Measurements from ENCODE around the gene CCDC74B.
"Not testable (repeated sequence)": the region's sequence is repeated elsewhere in the genome, so short reads cannot be mapped to it uniquely, and the experiment has no call there.

CCDC74B gene

DNA sequence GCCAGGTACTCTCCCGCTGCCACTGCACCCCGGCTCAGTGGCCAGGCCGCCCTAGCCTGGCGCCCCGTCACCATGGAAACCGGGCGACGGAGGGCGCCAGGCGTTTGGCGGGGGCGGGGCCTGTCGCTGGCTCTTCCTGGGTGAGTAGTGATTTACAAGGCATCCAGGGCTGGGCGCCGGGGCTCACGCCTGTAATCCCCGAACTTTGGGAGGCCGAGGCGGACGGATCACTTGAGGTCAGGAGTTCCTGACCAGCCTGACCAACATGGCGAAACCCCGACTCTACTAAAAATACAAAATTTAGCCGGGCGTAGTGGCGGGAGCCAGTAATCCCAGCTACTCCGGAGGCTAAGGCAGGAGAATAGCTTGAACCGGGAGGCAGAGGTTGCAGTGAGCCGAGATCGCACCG, at the start of gene CCDC74B:
Gene CCDC74B, minus strand, starts transcription at position 107 of the 409 bp plus-strand sequence. CDS start 116 bp downstream, outside the sequence.
- H3K4me1 ChIP-seq (ENCODE audit: control insufficient read depth, insufficient read depth, low read length); H3K27ac ChIP-seq (ENCODE audit: extremely low read depth, low read depth, low read length); H3K9me3 ChIP-seq (ENCODE audit: control insufficient read depth, insufficient read depth, low read depth, low read length); H3K36me3 ChIP-seq (ENCODE audit: control insufficient read depth in 2 of 2, insufficient read depth in 1 of 2, low read length in 2 of 2); CTCF ChIA-PET; POLR2A ChIA-PET: not testable (repeated sequence)
- TF ChIP-seq ZNF341 (tag by site-specific recombination; IDR thresholded peaks at IDR 0.05; ENCODE audit: low read depth) (peak; percentile 82), ZBTB8A (tag by site-specific recombination; IDR thresholded peaks at IDR 0.05) (peak; percentile 94), KLF9 (tag by site-specific recombination; IDR thresholded peaks at IDR 0.05; ENCODE audit: low read depth) (peak; percentile 23; the same call in 1 of the 2 replicates), HOXC10 (CRISPR knock-in tag; IDR thresholded peaks at IDR 0.05) (0 out of 2 replicates have a peak, but pooled peaks have one; percentile 70), SP2 (tag by site-specific recombination; IDR thresholded peaks at IDR 0.05) (peak; percentile 31; the same call in 1 of the 2 replicates), ZNF335 (tag by site-specific recombination; conservative IDR thresholded peaks at IDR 0.05) (peak; percentile 86), GLIS1 (tag by site-specific recombination; IDR thresholded peaks at IDR 0.05) (0 out of 2 replicates have a peak, but pooled peaks have one; percentile 18), ZNF394 (tag by site-specific recombination; IDR thresholded peaks at IDR 0.05; ENCODE audit: borderline replicate concordance) (peak; percentile 89; the same call in 1 of the 2 replicates), ZNF423 (tag by site-specific recombination; IDR thresholded peaks at IDR 0.05) (0 out of 2 replicates have a peak, but pooled peaks have one; percentile 30), IKZF3 (tag by site-specific recombination; IDR thresholded peaks at IDR 0.05) (peak; percentile 18; the same call in 1 of the 2 replicates)
- H3K4me3 ChIP-seq (ENCODE audit: low read depth, low read length), result peak within 1 kb of the TSS; percentile 35

DNA sequence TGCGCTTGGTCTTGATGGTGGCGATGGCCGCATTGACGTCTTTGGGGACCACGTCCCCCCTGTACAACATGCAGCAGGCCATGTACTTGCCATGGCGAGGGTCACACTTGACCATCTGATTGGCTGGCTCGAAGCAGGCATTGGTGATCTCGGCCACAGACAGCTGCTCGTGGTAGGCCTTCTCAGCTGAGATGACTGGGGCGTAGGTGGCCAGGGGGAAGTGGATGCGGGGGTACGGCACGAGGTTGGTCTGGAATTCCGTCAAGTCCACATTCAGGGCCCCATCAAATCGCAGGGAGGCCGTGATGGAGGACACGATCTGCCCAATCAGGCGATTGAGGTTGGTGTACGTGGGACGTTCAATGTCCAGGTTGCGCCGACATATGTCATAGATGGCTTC, 48.9 kb upstream of the CCDC74B start:
- H3K4me3 ChIP-seq (ENCODE audit: low read depth, low read length); H3K9me3 ChIP-seq (ENCODE audit: control insufficient read depth, insufficient read depth, low read depth, low read length); CTCF ChIA-PET; H3K27ac ChIP-seq (ENCODE audit: extremely low read depth, low read depth, low read length); H3K36me3 ChIP-seq (ENCODE audit: control insufficient read depth in 2 of 2, insufficient read depth in 1 of 2, low read length in 2 of 2); POLR2A ChIA-PET; H3K4me1 ChIP-seq (ENCODE audit: control insufficient read depth, insufficient read depth, low read length): not testable (repeated sequence)

DNA sequence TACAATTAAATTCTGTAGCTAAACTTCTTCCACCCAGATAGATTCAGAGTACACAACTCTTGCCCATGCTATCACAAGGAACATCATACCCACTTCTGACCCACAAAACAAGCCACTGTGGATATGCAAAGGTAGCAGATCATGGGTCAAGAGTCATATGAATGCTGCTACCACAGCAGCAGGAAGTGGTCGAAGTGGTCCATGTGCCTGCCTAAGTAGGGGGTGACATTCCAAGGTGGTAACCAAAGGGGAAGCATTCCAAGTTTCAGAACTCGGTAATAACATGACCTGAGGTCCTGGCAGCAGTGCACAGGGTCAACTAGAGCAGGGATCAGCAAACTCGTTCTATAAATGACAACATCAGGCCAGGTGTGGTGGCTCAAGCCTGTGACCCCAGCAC, 47.5 kb upstream of the CCDC74B start:
- CTCF ChIA-PET; POLR2A ChIA-PET; H3K9me3 ChIP-seq (ENCODE audit: control insufficient read depth, insufficient read depth, low read depth, low read length): not testable (repeated sequence)

GRCh38 chr2:130191319-130191718, 46.4 kb upstream of the CCDC74B start:
- H3K9me3 ChIP-seq (ENCODE audit: control insufficient read depth, insufficient read depth, low read depth, low read length); H3K27ac ChIP-seq (ENCODE audit: extremely low read depth, low read depth, low read length); H3K36me3 ChIP-seq (ENCODE audit: control insufficient read depth in 2 of 2, insufficient read depth in 1 of 2, low read length in 2 of 2); CTCF ChIA-PET; H3K4me1 ChIP-seq (ENCODE audit: control insufficient read depth, insufficient read depth, low read length); H3K4me3 ChIP-seq (ENCODE audit: low read depth, low read length); POLR2A ChIA-PET: not testable (repeated sequence)

More for the DNA sequence above, 47.5 kb upstream of the CCDC74B start:
- H3K4me3 ChIP-seq (ENCODE audit: low read depth, low read length); H3K4me1 ChIP-seq (ENCODE audit: control insufficient read depth, insufficient read depth, low read length); H3K36me3 ChIP-seq (ENCODE audit: control insufficient read depth in 2 of 2, insufficient read depth in 1 of 2, low read length in 2 of 2); H3K27ac ChIP-seq (ENCODE audit: extremely low read depth, low read depth, low read length): not testable (repeated sequence)

DNA sequence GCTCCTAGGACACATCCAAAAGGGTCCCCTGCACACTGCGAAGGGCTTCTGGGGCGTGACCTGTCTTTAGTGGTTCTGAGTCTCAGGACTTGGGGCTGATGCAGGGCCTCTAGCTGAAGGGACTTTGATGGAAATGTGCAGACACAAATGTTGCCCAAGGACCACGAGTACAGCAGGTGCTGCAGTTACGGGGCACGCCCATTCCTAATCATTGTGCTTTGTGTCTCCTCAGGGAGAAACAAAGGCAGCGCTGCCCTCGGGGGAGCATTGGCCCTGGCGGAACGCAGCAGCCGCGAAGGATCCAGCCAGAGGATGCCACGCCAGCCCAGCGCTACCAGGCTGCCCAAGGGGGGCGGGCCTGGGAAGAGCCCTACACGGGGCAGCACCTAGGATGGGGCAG, 45.3 kb upstream of the CCDC74B start:
- H3K36me3 ChIP-seq (ENCODE audit: control insufficient read depth in 2 of 2, insufficient read depth in 1 of 2, low read length in 2 of 2), result peaks cover 0 to 15% of the 10 kb centered on the region in 2 experiments; a peak in 2 of 3 replicates
- TF ChIP-seq KLF10 (tag by site-specific recombination; IDR thresholded peaks at IDR 0.05) (no peak), ZNF350 (tag by site-specific recombination; IDR thresholded peaks at IDR 0.05) (no peak), ZNF248 (tag by site-specific recombination; IDR thresholded peaks at IDR 0.05) (no peak), ZNF302 (tag by site-specific recombination; IDR thresholded peaks at IDR 0.05; ENCODE audit: low read depth) (no peak), ZNF169 (tag by site-specific recombination; IDR thresholded peaks at IDR 0.05) (no peak), ZNF184 (tag by site-specific recombination; IDR thresholded peaks at IDR 0.05) (no peak), GFI1B (tag by site-specific recombination; IDR thresholded peaks at IDR 0.05) (no peak), ZFP3 (tag by site-specific recombination; IDR thresholded peaks at IDR 0.05; ENCODE audit: low read depth) (no peak), ZNF335 (tag by site-specific recombination; conservative IDR thresholded peaks at IDR 0.05) (no peak), ZIC2 (tag by site-specific recombination; IDR thresholded peaks at IDR 0.05) (no peak), ZNF488 (tag by site-specific recombination; IDR thresholded peaks at IDR 0.05) (no peak)
- TF ChIP-seq, protein P1, sequence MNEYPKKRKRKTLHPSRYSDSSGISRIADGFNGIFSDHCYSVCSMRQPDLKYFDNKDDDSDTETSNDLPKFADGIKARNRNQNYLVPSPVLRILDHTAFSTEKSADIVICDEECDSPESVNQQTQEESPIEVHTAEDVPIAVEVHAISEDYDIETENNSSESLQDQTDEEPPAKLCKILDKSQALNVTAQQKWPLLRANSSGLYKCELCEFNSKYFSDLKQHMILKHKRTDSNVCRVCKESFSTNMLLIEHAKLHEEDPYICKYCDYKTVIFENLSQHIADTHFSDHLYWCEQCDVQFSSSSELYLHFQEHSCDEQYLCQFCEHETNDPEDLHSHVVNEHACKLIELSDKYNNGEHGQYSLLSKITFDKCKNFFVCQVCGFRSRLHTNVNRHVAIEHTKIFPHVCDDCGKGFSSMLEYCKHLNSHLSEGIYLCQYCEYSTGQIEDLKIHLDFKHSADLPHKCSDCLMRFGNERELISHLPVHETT (tag by site-specific recombination; IDR thresholded peaks at IDR 0.05), result no peak
- TF ChIP-seq, protein P2, sequence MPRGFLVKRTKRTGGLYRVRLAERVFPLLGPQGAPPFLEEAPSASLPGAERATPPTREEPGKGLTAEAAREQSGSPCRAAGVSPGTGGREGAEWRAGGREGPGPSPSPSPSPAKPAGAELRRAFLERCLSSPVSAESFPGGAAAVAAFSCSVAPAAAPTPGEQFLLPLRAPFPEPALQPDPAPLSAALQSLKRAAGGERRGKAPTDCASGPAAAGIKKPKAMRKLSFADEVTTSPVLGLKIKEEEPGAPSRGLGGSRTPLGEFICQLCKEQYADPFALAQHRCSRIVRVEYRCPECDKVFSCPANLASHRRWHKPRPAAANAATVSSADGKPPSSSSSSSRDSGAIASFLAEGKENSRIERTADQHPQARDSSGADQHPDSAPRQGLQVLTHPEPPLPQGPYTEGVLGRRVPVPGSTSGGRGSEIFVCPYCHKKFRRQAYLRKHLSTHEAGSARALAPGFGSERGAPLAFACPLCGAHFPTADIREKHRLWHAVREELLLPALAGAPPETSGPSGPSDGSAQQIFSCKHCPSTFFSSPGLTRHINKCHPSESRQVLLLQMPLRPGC (tag by site-specific recombination; IDR thresholded peaks at IDR 0.05), result no peak
- ChIA-PET CTCF (no interaction called here), POLR2A (no interaction called here)
- no peak overlapping the region for H3K27ac ChIP-seq (ENCODE audit: extremely low read depth, low read depth, low read length)
- no peaks in the 10 kb centered on the region for H3K4me1 ChIP-seq (ENCODE audit: control insufficient read depth, insufficient read depth, low read length)
- no peaks in the 10 kb centered on the region for H3K9me3 ChIP-seq (ENCODE audit: control insufficient read depth, insufficient read depth, low read depth, low read length)
- no peak overlapping the region for H3K4me3 ChIP-seq (ENCODE audit: low read depth, low read length)

Data from HEK293 (cell line).